ENCODE measurements around the gene AKAP7. TPM values are rescaled to one million over a fixed set of nuclear protein-coding genes. Genes with fewer than 3 reads are reported as not detected.

Gene AKAP7
- total RNA-seq, 5 donors from 2014 or later (not counting 1 experiment from before 2014, with no cell fraction given) = 9.4 to 14.0 (median 11.5) TPM

DNA sequence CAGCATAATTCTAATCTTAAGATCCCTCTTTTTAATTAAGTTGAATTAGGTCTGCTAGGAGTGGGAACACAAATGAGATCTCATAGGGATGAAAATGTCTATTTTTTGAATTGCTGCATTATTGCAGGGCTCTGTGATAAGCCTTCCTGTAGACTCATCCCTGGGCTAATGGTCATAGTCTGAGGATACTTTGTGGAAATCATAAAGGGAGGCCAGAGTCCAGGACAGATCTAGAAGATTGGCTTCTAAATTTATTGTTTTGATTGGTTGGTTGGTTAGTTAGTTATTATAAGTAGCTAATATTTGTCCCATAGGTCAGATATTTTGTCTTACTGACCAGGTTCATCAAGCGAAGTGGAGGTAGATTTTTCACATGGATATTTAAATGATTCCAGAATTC is 142.3 kb downstream of the AKAP7 start:
- H3K36me3 ChIP-seq (ENCODE audit: control insufficient read depth in 2 of 2, extremely low read depth in 1 of 2, insufficient read depth in 1 of 2, low read length in 1 of 2) = no peaks in the 10 kb centered on the region
- Mint-ChIP-seq H3K4me3 (no peak overlapping the region), H3K27me3 (no peaks in the 10 kb centered on the region), H3K4me1 (peaks cover 45 to 58% (median 56%) of the 10 kb centered on the region in 3 donors), H3K9me3 (peaks cover 5 to 15% (median 12%) of the 10 kb centered on the region in 3 donors), H3K27ac (no peak overlapping the region), H3K36me3 (peaks cover 50% of the 10 kb centered on the region)
- DNase-seq = no peak
- WGBS (ENCODE audit: insufficient coverage) = no CpG with 5 or more reads among the region's 1 CpG
- H3K4me1 ChIP-seq (ENCODE audit: control insufficient read depth in 1 of 2, extremely low read depth in 1 of 2, insufficient read depth in 2 of 2, low read length in 2 of 2) = peaks cover 17 to 23% of the 10 kb centered on the region in 2 experiments
- ChIA-PET POLR2A (no interaction called here), CTCF (no interaction called here)
- ATAC-seq (replicated peaks in 1 of 4) = no peak
- H3K4me3 ChIP-seq (ENCODE audit: control insufficient read depth in 1 of 2, extremely low read depth in 1 of 2, low read length in 1 of 2) = no peak overlapping the region
- H3K27me3 ChIP-seq (replicated peaks in 1 of 2; ENCODE audit: control insufficient read depth in 2 of 2, extremely low read depth in 1 of 2, insufficient read depth in 2 of 2, low read length in 1 of 2) = no peaks in the 10 kb centered on the region
- H3K9me3 ChIP-seq = no peaks in the 10 kb centered on the region
- H3K27ac ChIP-seq (ENCODE audit: low read length) = no peak overlapping the region

DNA sequence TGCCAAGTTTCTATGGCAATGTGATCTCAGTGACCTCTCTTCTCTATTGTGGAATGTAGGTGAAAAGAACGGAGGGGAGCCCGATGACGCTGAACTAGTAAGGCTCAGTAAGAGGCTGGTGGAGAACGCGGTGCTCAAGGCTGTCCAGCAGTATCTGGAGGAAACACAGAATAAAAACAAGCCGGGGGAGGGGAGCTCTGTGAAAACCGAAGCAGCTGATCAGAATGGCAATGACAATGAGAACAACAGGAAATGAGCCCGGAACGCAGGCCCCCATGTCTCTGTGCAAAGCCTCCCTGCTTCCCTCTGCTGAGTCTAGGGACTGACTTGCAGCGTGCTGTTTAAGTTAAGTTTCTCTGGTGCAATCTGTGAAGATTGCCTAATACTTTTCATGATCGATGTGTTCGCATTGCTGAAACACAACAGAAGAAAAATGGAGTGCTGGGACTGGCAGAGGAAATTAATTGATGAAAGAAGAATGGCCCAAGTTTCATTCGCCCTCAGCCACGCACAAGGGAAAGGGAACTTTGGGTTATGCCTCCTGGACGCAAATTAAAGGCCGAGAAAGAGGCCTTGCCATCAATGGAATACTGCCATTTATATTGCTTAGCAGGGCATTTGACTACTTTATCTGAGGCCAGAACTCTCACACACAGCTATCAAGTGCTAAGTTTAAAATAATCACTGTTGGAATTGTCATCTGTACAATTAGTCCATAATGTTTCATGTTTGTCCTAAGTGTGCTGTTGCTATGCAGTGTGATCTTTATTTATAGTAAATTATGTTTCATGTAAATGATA is 146.4 kb downstream of the AKAP7 start:
- Histone ChIP-seq H3K27me3 (replicated peaks in 1 of 2; ENCODE audit: control insufficient read depth in 2 of 2, extremely low read depth in 1 of 2, insufficient read depth in 2 of 2, low read length in 1 of 2) (no peaks in the 10 kb centered on the region), H3K4me3 (ENCODE audit: control insufficient read depth in 1 of 2, extremely low read depth in 1 of 2, low read length in 1 of 2) (peak overlapping the region in 1 of 2 donors; percentile 16), H3K4me1 (ENCODE audit: control insufficient read depth in 1 of 2, extremely low read depth in 1 of 2, insufficient read depth in 2 of 2, low read length in 2 of 2) (peaks cover 17 to 43% of the 10 kb centered on the region in 2 experiments), H3K36me3 (ENCODE audit: control insufficient read depth in 2 of 2, extremely low read depth in 1 of 2, insufficient read depth in 1 of 2, low read length in 1 of 2) (peaks cover 0 to 3% of the 10 kb centered on the region in 2 donors), H3K27ac (ENCODE audit: low read length) (peak overlapping the region; percentile 90), H3K9me3 (no peaks in the 10 kb centered on the region)
- 13% methylated on average over 15 of the region's 16 CpGs for WGBS (ENCODE audit: insufficient coverage)
- CTCF ChIA-PET = interaction anchor here (0.6 to 1.8 kb wide), 6 partner anchors 77 to 252 kb away, joined by 3 to 12 read pairs (median 3); no protein-coding TSS in a partner anchor
- peaks cover 64 to 74% (median 65%) of the 10 kb centered on the region in 3 donors for H3K4me1 Mint-ChIP-seq
- POLR2A ChIA-PET = interaction anchor here (0.6 to 1.8 kb wide), 4 partner anchors 11 to 158 kb away, joined by 3 to 9 read pairs (median 4); no protein-coding TSS in a partner anchor
- H3K9me3 Mint-ChIP-seq = peaks cover 5 to 12% (median 8%) of the 10 kb centered on the region in 3 donors
- DNase-seq (peak; percentile 55 to 92 (median 79)), ATAC-seq (replicated peaks in 1 of 4) (peak; percentile 98 to 99 (median 98))
- H3K4me3 Mint-ChIP-seq = peak overlapping the region; percentile 68 to 72 (median 72)
- H3K27ac Mint-ChIP-seq = peak overlapping the region; percentile 98 to 99
- H3K27me3 Mint-ChIP-seq = no peaks in the 10 kb centered on the region
- H3K36me3 Mint-ChIP-seq = peaks cover 45% of the 10 kb centered on the region

- Histone ChIP-seq H3K36me3 (ENCODE audit: control insufficient read depth in 2 of 2, extremely low read depth in 1 of 2, insufficient read depth in 1 of 2, low read length in 1 of 2) (peaks cover 0 to 3% of the 10 kb centered on the region in 2 donors), H3K4me1 (ENCODE audit: control insufficient read depth in 1 of 2, extremely low read depth in 1 of 2, insufficient read depth in 2 of 2, low read length in 2 of 2) (peaks cover 17 to 43% of the 10 kb centered on the region in 2 experiments), H3K9me3 (no peaks in the 10 kb centered on the region), H3K27me3 (replicated peaks in 1 of 2; ENCODE audit: control insufficient read depth in 2 of 2, extremely low read depth in 1 of 2, insufficient read depth in 2 of 2, low read length in 1 of 2) (no peaks in the 10 kb centered on the region), H3K4me3 (ENCODE audit: control insufficient read depth in 1 of 2, extremely low read depth in 1 of 2, low read length in 1 of 2) (no peak overlapping the region), H3K27ac (ENCODE audit: low read length) (peak overlapping the region; percentile 90)
- H3K9me3 Mint-ChIP-seq = peaks cover 5 to 12% (median 8%) of the 10 kb centered on the region in 3 donors
- H3K36me3 Mint-ChIP-seq = peaks cover 48% of the 10 kb centered on the region
- ATAC-seq (replicated peaks in 1 of 4) (no peak), DNase-seq (no peak)
- POLR2A ChIA-PET = interaction anchor here (0.6 to 1.8 kb wide), 4 partner anchors 10 to 178 kb away, joined by 3 to 9 read pairs (median 4); no protein-coding TSS in a partner anchor
- H3K4me1 Mint-ChIP-seq = peaks cover 62 to 69% (median 65%) of the 10 kb centered on the region in 3 donors
- WGBS (ENCODE audit: insufficient coverage) = no CpG with 5 or more reads among the region's 5 CpGs
- H3K27ac Mint-ChIP-seq = peak overlapping the region; percentile 98 to 99
- CTCF ChIA-PET = interaction anchor here (1.0 to 1.8 kb wide), 5 partner anchors 23 to 251 kb away, joined by 3 to 12 read pairs (median 3); no protein-coding TSS in a partner anchor
- peak overlapping the region in 1 of 3 donors; percentile 72 for H3K4me3 Mint-ChIP-seq
- H3K27me3 Mint-ChIP-seq = no peaks in the 10 kb centered on the region
Measured at GRCh38 chr6:131282365-131282764, 147.1 kb downstream of the AKAP7 start.

GRCh38 chr6:131283466-131284175 is 148.4 kb downstream of the AKAP7 start:
- Histone ChIP-seq H3K9me3 (no peaks in the 10 kb centered on the region), H3K27me3 (replicated peaks in 1 of 2; ENCODE audit: control insufficient read depth in 2 of 2, extremely low read depth in 1 of 2, insufficient read depth in 2 of 2, low read length in 1 of 2) (no peaks in the 10 kb centered on the region), H3K27ac (ENCODE audit: low read length) (no peak overlapping the region), H3K4me1 (ENCODE audit: control insufficient read depth in 1 of 2, extremely low read depth in 1 of 2, insufficient read depth in 2 of 2, low read length in 2 of 2) (peaks cover 17 to 43% of the 10 kb centered on the region in 2 experiments), H3K4me3 (ENCODE audit: control insufficient read depth in 1 of 2, extremely low read depth in 1 of 2, low read length in 1 of 2) (no peak overlapping the region), H3K36me3 (ENCODE audit: control insufficient read depth in 2 of 2, extremely low read depth in 1 of 2, insufficient read depth in 1 of 2, low read length in 1 of 2) (peaks cover 0 to 3% of the 10 kb centered on the region in 2 donors)
- POLR2A ChIA-PET = interaction anchor here in 1 of 2 donors (0.7 kb wide), 1 partner anchor 616 kb away, joined by 4 read pairs; no protein-coding TSS in a partner anchor
- Mint-ChIP-seq H3K27ac (peak overlapping the region; percentile 98 to 99), H3K4me3 (peak overlapping the region in 1 of 3 donors; percentile 13), H3K27me3 (no peaks in the 10 kb centered on the region), H3K9me3 (peaks cover 3 to 8% (median 4%) of the 10 kb centered on the region in 3 donors), H3K4me1 (peaks cover 57 to 64% (median 59%) of the 10 kb centered on the region in 3 donors), H3K36me3 (peaks cover 44% of the 10 kb centered on the region)
- WGBS (ENCODE audit: insufficient coverage) = 100% methylated on average over 1 of the region's 7 CpGs
- no peak for ATAC-seq (replicated peaks in 1 of 4)
- CTCF ChIA-PET = interaction anchor here in 1 of 2 donors (0.6 to 1.0 kb wide), 3 partner anchors 25 to 345 kb away, joined by 3 read pairs; no protein-coding TSS in a partner anchor
- DNase-seq = no peak

DNA sequence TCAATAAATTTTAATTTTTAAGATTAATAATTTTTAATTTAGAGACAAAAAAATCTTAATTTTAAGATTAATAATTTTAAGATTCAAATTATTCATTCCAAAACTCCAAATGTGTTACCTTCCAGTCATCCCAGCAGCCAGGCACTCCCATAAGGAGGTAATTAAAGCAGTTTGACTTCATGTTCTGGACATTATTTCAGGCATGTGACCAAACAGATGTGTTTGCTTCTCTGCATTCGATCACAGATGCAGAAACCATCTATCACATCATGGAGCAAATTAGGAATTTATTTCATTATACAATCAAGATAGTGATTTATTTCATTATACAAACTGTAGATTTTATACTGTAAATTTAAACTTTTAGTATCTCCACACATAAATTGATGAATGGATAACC is 150.3 kb downstream of the AKAP7 start:
- POLR2A ChIA-PET = no interaction called here
- Mint-ChIP-seq H3K36me3 (peaks cover 37% of the 10 kb centered on the region), H3K9me3 (no peaks in the 10 kb centered on the region), H3K4me1 (peaks cover 43 to 54% (median 47%) of the 10 kb centered on the region in 3 donors), H3K27ac (peak overlapping the region in 1 of 2 donors; percentile 34), H3K4me3 (no peak overlapping the region), H3K27me3 (no peaks in the 10 kb centered on the region)
- Histone ChIP-seq H3K4me3 (ENCODE audit: control insufficient read depth in 1 of 2, extremely low read depth in 1 of 2, low read length in 1 of 2) (no peak overlapping the region), H3K36me3 (ENCODE audit: control insufficient read depth in 2 of 2, extremely low read depth in 1 of 2, insufficient read depth in 1 of 2, low read length in 1 of 2) (peaks cover 0 to 3% of the 10 kb centered on the region in 2 donors), H3K27ac (ENCODE audit: low read length) (no peak overlapping the region), H3K27me3 (replicated peaks in 1 of 2; ENCODE audit: control insufficient read depth in 2 of 2, extremely low read depth in 1 of 2, insufficient read depth in 2 of 2, low read length in 1 of 2) (no peaks in the 10 kb centered on the region), H3K9me3 (no peaks in the 10 kb centered on the region), H3K4me1 (ENCODE audit: control insufficient read depth in 1 of 2, extremely low read depth in 1 of 2, insufficient read depth in 2 of 2, low read length in 2 of 2) (peaks cover 12 to 37% of the 10 kb centered on the region in 2 experiments)
- no peak for DNase-seq
- WGBS (ENCODE audit: insufficient coverage) = no CpG with 5 or more reads among the region's 1 CpG
- ATAC-seq (replicated peaks in 1 of 4) = no peak
- CTCF ChIA-PET = no interaction called here

DNA sequence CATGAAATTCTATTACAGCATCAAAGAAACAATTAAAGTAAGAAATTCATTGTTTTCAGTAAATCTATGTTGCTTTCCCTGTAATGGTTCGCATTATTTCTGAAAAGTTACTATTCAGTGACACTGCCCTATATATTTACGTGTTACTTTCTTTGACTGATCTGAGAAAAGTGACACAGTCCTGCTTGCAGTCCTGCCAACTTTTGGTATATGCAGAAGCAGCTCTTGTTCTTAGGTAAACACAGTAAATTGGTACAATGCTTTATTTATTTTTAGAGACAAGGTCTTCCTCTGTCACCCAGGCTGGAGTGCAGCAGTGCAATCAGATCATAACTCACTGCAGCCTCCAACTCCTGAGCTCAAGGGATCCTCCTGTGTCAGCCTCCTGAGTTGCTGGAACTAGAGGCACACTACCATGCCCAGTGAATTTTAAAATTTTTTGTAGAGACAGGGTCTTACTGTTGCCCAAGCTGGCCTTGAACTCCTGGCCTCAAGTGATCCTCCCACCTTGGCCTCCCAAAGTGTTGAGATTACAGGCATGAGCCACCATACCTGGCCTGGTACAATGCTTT is 151.3 kb downstream of the AKAP7 start:
- Histone ChIP-seq H3K27me3 (replicated peaks in 1 of 2; ENCODE audit: control insufficient read depth in 2 of 2, extremely low read depth in 1 of 2, insufficient read depth in 2 of 2, low read length in 1 of 2) (no peaks in the 10 kb centered on the region), H3K36me3 (ENCODE audit: control insufficient read depth in 2 of 2, extremely low read depth in 1 of 2, insufficient read depth in 1 of 2, low read length in 1 of 2) (peaks cover 0 to 3% of the 10 kb centered on the region in 2 donors), H3K9me3 (no peaks in the 10 kb centered on the region), H3K4me1 (ENCODE audit: control insufficient read depth in 1 of 2, extremely low read depth in 1 of 2, insufficient read depth in 2 of 2, low read length in 2 of 2) (peaks cover 4 to 29% of the 10 kb centered on the region in 2 experiments), H3K27ac (ENCODE audit: low read length) (no peak overlapping the region), H3K4me3 (ENCODE audit: control insufficient read depth in 1 of 2, extremely low read depth in 1 of 2, low read length in 1 of 2) (no peak overlapping the region)
- H3K27me3 Mint-ChIP-seq = no peaks in the 10 kb centered on the region
- H3K4me1 Mint-ChIP-seq = peaks cover 34 to 44% (median 37%) of the 10 kb centered on the region in 3 donors
- H3K4me3 Mint-ChIP-seq = no peak overlapping the region
- no peaks in the 10 kb centered on the region for H3K9me3 Mint-ChIP-seq
- ChIA-PET POLR2A (no interaction called here), CTCF (no interaction called here)
- ATAC-seq (replicated peaks in 1 of 4) (no peak), DNase-seq (no peak)
- peaks cover 40% of the 10 kb centered on the region for H3K36me3 Mint-ChIP-seq
- H3K27ac Mint-ChIP-seq = peak overlapping the region in 1 of 2 donors; percentile 53
- no CpG with 5 or more reads among the region's 2 CpGs for WGBS (ENCODE audit: insufficient coverage)

All from T-cell (primary cell).